Stomach smooth muscle (tissue), 2 donors: ENCODE measurements around the gene BTK.
"Not testable (repeated sequence)": the region's sequence is repeated elsewhere in the genome, so short reads cannot be mapped to it uniquely, and the experiment has no call there.

Experiments
- H3K27ac ChIP-seq: one replicate; pipeline ENCODE4 v1.7.0; 2013; ENCODE audit warnings: mild to moderate bottlenecking, low read length, inconsistent platforms
- H3K27me3 ChIP-seq, 2 donors: one replicate each; pipeline ENCODE4 v1.7.0; 2013; ENCODE audit warnings: low read length in 2 of 2; ENCODE audit not compliant: insufficient read depth in 2 of 2, control insufficient read depth in 1 of 2
- H3K36me3 ChIP-seq, 2 donors: one replicate each; pipeline ENCODE4 v1.7.0; 2013; ENCODE audit warnings: low read length in 2 of 2; ENCODE audit not compliant: control insufficient read depth in 2 of 2, insufficient read depth in 2 of 2
- H3K4me1 ChIP-seq: one replicate; pipeline ENCODE4 v1.7.0; 2013; ENCODE audit warnings: low read length; ENCODE audit not compliant: control insufficient read depth, insufficient read depth
- H3K4me3 ChIP-seq, 2 donors: one replicate each; pipeline ENCODE4 v1.7.0; 2013; ENCODE audit warnings: low read length in 2 of 2
- H3K9ac ChIP-seq, 2 donors: one replicate each; pipeline ENCODE4 v1.7.0; 2013; ENCODE audit warnings: low read length in 2 of 2, mild to moderate bottlenecking in 1 of 2
- H3K9me3 ChIP-seq, 2 donors: one replicate each; pipeline ENCODE4 v1.7.0; 2013; ENCODE audit warnings: low read length in 2 of 2; ENCODE audit not compliant: control insufficient read depth in 2 of 2
- donor health status: healthy.
- donor health status: Pancreatic carcinoma.

BTK gene

GRCh38 chrX:101337776-101338271 is 48.2 kb downstream of the BTK start:
- H3K4me1 ChIP-seq, result no peaks in the 10 kb centered on the region

GRCh38 chrX:101334310-101334709 is 51.7 kb downstream of the BTK start:
- not testable (repeated sequence) for H3K9ac ChIP-seq, H3K27me3 ChIP-seq

More at GRCh38 chrX:101337776-101338271, 48.2 kb downstream of the BTK start:
- Histone ChIP-seq H3K36me3 (no peaks in the 10 kb centered on the region), H3K9ac (no peak overlapping the region), H3K4me3 (no peak overlapping the region), H3K27me3 (peaks cover 0 to 2% of the 10 kb centered on the region in 2 donors), H3K27ac (no peak overlapping the region), H3K9me3 (no peaks in the 10 kb centered on the region)

GRCh38 chrX:101326600-101326999 is 59.4 kb downstream of the BTK start:
- not testable (repeated sequence) for H3K4me1 ChIP-seq, H3K36me3 ChIP-seq, H3K4me3 ChIP-seq, H3K27me3 ChIP-seq, H3K27ac ChIP-seq, H3K9me3 ChIP-seq, H3K9ac ChIP-seq

More at GRCh38 chrX:101334310-101334709, 51.7 kb downstream of the BTK start:
- H3K36me3 ChIP-seq, H3K9me3 ChIP-seq, H3K27ac ChIP-seq, H3K4me3 ChIP-seq, H3K4me1 ChIP-seq: not testable (repeated sequence)

GRCh38 chrX:101303790-101304189 is 82.2 kb downstream of the BTK start:
- no peak overlapping the region for H3K27ac ChIP-seq
- no peaks in the 10 kb centered on the region for H3K4me1 ChIP-seq
- no peaks in the 10 kb centered on the region for H3K9me3 ChIP-seq
- H3K9ac ChIP-seq, result no peak overlapping the region
- peaks cover 0 to 7% of the 10 kb centered on the region in 2 donors for H3K27me3 ChIP-seq
- no peak overlapping the region for H3K4me3 ChIP-seq
- no peaks in the 10 kb centered on the region for H3K36me3 ChIP-seq
